Kidney epithelial cell (primary cell): ENCODE data around the gene MCCC1. TPM values are rescaled to one million over a fixed set of nuclear protein-coding genes. Genes with fewer than 3 reads are reported as not detected.

ENCODE experiments used
- DNase-seq: peaks from one replicate; pipeline ENCODE4 v3.0.0-alpha.2; 2010; ENCODE audit warnings: low read depth
- H3K27me3 ChIP-seq: 2 replicates; pipeline ENCODE4 v1.6.0; 2011; ENCODE audit warnings: low read length; ENCODE audit not compliant: control insufficient read depth, insufficient read depth
- H3K36me3 ChIP-seq: 2 replicates; pipeline ENCODE4 v1.5.1; 2011; ENCODE audit warnings: low read length; ENCODE audit not compliant: control insufficient read depth, insufficient read depth
- H3K4me3 ChIP-seq: 2 replicates; pipeline ENCODE4 v1.5.1; 2011; ENCODE audit warnings: low read depth, mild to moderate bottlenecking, control low read depth, low read length
- total RNA-seq: library from RNA; depleted of rRNA; stranded (reverse); fragments of >200 nt; gene quantifications from 2 replicates; pipeline ENCODE4 v1.2.3, GENCODE V29; 2015
- TF ChIP-seq, protein P1 (sequence below): IDR thresholded peaks from 2 replicates; pipeline ENCODE4 v1.5.1; 2011; ENCODE audit warnings: mild to moderate bottlenecking, moderate library complexity, low read length, control low read depth, inconsistent platforms; ENCODE audit not compliant: insufficient read depth, poor library complexity, severe bottlenecking

Gene MCCC1
- total RNA-seq, 1 donor from 2014 or later, result 15.9 TPM

DNA sequence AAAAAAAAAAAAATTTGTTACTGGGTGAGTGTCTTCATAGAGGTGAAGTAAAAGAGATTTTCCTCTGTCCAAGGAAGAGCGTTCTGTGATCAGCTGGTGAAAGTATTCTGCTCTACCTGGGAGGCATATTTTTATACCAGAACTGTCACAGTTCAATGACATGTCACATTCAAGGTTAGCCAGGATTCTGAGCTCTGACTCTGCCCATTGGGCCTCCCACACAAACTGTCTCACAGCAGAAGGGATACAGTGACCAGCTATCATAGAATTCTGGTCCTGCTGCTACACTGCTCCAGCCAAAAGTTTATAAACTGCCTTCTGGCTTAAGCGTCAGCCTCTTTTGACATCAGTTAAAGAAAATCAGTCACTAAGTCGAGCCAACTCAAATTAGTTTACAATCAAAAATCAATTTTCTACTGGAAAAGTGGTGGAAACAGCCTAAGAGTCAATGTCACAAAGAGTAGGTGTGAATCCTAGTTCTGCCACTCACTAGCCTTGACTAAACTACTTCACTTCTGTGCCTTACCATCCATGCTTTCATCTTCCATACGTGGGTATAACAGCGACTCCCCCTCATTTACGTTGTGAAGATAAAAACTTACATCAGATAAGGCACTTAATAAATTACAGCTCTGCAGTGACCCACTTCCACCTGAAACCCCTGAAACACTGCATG is 66.3 kb downstream of the MCCC1 start:
- DNase-seq, result no peak
- Histone ChIP-seq H3K4me3 (no peak overlapping the region), H3K27me3 (no peaks in the 10 kb centered on the region), H3K36me3 (peaks cover 1% of the 10 kb centered on the region)
- TF ChIP-seq, protein P1, sequence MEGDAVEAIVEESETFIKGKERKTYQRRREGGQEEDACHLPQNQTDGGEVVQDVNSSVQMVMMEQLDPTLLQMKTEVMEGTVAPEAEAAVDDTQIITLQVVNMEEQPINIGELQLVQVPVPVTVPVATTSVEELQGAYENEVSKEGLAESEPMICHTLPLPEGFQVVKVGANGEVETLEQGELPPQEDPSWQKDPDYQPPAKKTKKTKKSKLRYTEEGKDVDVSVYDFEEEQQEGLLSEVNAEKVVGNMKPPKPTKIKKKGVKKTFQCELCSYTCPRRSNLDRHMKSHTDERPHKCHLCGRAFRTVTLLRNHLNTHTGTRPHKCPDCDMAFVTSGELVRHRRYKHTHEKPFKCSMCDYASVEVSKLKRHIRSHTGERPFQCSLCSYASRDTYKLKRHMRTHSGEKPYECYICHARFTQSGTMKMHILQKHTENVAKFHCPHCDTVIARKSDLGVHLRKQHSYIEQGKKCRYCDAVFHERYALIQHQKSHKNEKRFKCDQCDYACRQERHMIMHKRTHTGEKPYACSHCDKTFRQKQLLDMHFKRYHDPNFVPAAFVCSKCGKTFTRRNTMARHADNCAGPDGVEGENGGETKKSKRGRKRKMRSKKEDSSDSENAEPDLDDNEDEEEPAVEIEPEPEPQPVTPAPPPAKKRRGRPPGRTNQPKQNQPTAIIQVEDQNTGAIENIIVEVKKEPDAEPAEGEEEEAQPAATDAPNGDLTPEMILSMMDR, result no peak

DNA sequence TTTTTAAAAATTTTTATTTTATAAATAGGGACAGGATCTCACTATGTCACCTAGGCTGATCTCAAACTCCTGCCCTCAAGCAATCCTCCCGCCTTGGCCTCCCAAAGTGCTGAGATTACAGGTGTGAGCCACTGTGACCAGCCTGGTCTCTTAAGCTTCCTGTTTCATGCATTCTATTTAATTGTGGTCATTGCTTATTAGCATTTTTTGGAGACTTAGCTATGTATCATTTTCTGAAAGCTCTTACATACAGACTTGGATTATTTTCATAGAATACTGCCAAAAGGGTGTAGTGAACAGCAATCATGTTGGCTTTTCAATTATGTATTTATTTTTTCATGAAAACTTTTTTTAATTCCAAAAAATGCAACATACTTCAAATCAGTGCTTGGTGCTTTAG is 67.5 kb downstream of the MCCC1 start:
- no peaks in the 10 kb centered on the region for H3K27me3 ChIP-seq
- H3K4me3 ChIP-seq, result no peak overlapping the region
- TF ChIP-seq, protein P1, result no peak
- DNase-seq, result no peak
- no peaks in the 10 kb centered on the region for H3K36me3 ChIP-seq

DNA sequence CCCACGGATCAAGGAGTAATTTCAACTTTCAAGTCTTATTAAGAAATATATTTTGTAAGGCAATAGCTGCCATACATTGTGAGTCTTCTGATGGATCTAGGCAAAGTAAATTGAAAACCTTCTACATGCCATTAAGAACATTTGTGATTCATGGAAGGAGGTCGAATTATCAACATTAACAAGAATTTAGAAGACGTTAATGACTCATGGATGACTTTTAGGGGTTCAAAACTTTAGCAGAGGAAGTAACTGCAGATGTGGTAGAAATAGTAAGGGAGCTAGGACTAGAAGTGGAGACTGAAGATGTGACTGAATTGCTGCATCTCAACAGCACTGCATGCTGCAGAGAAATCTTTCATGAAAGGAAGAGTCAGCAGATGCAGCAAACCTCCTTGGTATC is 70.9 kb downstream of the MCCC1 start:
- no peak overlapping the region for H3K4me3 ChIP-seq
- DNase-seq, result no peak
- TF ChIP-seq, protein P1, result no peak
- no peaks in the 10 kb centered on the region for H3K27me3 ChIP-seq
- H3K36me3 ChIP-seq, result no peaks in the 10 kb centered on the region

- TF ChIP-seq, protein P1, result no peak
- H3K36me3 ChIP-seq, result no peaks in the 10 kb centered on the region
- DNase-seq, result no peak
- H3K27me3 ChIP-seq, result no peaks in the 10 kb centered on the region
- no peak overlapping the region for H3K4me3 ChIP-seq
Measured at GRCh38 chr3:183027276-183027675, 72.0 kb downstream of the MCCC1 start.

GRCh38 chr3:183022936-183023516 is 76.3 kb downstream of the MCCC1 start:
- Histone ChIP-seq H3K27me3 (no peaks in the 10 kb centered on the region), H3K4me3 (no peak overlapping the region), H3K36me3 (no peaks in the 10 kb centered on the region)
- TF ChIP-seq, protein P1, result no peak
- no peak for DNase-seq
